Measurements from ENCODE around the gene PTPRK. TPM values are rescaled to one million over a fixed set of nuclear protein-coding genes. Genes with fewer than 3 reads are reported as not detected.
A peak's percentile ranks its signal among the peaks of the same experiment; 100 is the strongest.

PTPRK gene
- 10 to 100 TPM; 46.7 to 51.3 (median 47.1) TPM for total RNA-seq
- 10 to 100 TPM in 1 of 3 donors, 1 to 10 TPM in 2; 6.0 to 23.2 (median 9.0) TPM for polyA plus RNA-seq

DNA sequence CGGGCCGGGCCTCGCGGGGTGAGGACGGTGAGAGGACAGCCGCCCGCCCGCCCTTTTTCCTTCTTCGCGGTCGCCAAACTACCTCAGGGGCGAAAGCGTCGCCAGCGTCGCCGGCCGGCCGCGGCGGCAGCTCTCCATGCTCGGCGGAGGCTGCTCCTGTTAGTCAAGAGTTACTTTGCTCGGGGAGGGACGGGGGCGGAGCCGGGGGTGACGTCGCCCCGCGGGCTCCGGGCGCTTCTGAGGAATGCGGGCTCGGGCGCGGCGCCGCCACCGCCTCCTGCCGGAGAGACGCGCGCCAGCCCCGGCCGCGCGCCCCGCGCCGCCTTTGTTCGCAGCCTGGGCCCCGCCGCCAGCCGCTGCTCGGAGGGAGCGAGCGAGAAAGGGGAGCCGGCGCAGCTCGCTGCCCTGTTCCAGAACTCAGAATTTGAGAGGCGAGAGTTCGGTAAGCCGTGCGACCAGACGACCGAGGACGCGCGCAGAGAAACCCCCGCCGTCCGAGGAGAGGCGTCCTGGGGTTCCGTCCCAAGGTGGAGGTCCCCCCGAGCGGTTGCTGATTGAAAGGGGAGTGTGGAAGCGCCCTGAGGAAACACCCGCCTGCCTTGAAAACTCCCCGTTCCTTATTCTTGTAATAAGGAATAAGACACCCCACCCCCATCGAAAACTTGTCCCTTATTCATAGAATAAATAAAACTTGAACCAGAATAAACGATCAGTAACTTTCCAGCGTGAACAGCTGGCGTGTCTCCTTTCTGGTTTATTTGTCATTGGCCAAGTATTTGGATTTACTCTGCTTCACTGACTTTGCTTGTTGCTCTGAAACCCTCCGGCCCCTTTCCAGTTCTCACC, at the start of gene PTPRK:
Gene PTPRK, minus strand, starts transcription at position 164 of the 846 bp plus-strand sequence. CDS start 241 bp downstream, outside the sequence.
- peak within 1 kb of the TSS; percentile 90 to 93 (median 92) for H3K27ac ChIP-seq
- no peaks in the 10 kb centered on the region for H3K9me3 ChIP-seq
- peak; percentile 97 for DNase-seq
- no peaks in the 10 kb centered on the region for H3K27me3 ChIP-seq
- H3K4me1 ChIP-seq = peaks cover 0 to 38% (median 35%) of the 10 kb centered on the region in 4 donors
- peak; percentile 93 to 98 (median 94) for TF ChIP-seq POLR2AphosphoS5 (IDR thresholded peaks at IDR 0.05)
- TF ChIP-seq, protein P1, sequence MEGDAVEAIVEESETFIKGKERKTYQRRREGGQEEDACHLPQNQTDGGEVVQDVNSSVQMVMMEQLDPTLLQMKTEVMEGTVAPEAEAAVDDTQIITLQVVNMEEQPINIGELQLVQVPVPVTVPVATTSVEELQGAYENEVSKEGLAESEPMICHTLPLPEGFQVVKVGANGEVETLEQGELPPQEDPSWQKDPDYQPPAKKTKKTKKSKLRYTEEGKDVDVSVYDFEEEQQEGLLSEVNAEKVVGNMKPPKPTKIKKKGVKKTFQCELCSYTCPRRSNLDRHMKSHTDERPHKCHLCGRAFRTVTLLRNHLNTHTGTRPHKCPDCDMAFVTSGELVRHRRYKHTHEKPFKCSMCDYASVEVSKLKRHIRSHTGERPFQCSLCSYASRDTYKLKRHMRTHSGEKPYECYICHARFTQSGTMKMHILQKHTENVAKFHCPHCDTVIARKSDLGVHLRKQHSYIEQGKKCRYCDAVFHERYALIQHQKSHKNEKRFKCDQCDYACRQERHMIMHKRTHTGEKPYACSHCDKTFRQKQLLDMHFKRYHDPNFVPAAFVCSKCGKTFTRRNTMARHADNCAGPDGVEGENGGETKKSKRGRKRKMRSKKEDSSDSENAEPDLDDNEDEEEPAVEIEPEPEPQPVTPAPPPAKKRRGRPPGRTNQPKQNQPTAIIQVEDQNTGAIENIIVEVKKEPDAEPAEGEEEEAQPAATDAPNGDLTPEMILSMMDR (IDR thresholded peaks at IDR 0.05) = peak in 1 of 4 experiments; percentile 71
- peak; percentile 82 to 94 for TF ChIP-seq POLR2A (IDR thresholded peaks at IDR 0.05)
- no peak for TF ChIP-seq EP300 (IDR thresholded peaks at IDR 0.05)
- intact Hi-C loops (cut with DNase I) = loop anchor here (1.0 to 10.0 kb wide), 3 partner anchors 386 to 783 kb away; no protein-coding TSS in a partner anchor
- no peaks in the 10 kb centered on the region for H3K36me3 ChIP-seq
- peak within 1 kb of the TSS; percentile 60 to 86 (median 81) for H3K4me3 ChIP-seq
- WGBS, 2 donors = 1% methylated on average over 85 of the region's 85 CpGs

DNA sequence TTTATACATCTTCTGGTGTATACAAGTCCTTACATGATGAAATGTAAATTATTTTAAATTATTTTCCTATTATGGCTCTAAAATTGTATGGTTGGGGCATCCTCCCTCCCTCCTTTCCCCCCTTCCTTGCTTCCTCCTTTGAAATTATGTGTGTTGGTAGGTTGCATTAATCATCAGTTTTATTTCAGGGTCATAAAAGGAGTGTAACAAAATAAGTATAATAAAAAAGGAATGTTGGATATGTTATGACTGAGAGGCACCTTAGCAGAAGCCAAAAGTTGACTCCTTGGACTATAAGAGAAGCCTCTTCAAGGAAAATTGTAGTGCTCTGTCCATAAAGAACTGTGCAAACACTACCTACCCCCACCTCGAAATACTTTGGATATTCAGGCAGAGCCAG, 46.6 kb upstream of the PTPRK start:
- intact Hi-C loops (cut with DNase I) = no loop called here
- no peak overlapping the region for H3K27ac ChIP-seq
- H3K9me3 ChIP-seq = no peaks in the 10 kb centered on the region
- TF ChIP-seq, protein P1 (IDR thresholded peaks at IDR 0.05) = no peak
- TF ChIP-seq POLR2A (IDR thresholded peaks at IDR 0.05) (no peak), POLR2AphosphoS5 (IDR thresholded peaks at IDR 0.05) (no peak), EP300 (IDR thresholded peaks at IDR 0.05) (no peak)
- H3K36me3 ChIP-seq = no peaks in the 10 kb centered on the region
- no peaks in the 10 kb centered on the region for H3K27me3 ChIP-seq
- DNase-seq = no peak
- peaks cover 0 to 29% (median 19%) of the 10 kb centered on the region in 4 donors for H3K4me1 ChIP-seq
- WGBS, 2 donors = 13 to 59% methylated on average over 1 of the region's 1 CpG
- H3K4me3 ChIP-seq = no peak overlapping the region

DNA sequence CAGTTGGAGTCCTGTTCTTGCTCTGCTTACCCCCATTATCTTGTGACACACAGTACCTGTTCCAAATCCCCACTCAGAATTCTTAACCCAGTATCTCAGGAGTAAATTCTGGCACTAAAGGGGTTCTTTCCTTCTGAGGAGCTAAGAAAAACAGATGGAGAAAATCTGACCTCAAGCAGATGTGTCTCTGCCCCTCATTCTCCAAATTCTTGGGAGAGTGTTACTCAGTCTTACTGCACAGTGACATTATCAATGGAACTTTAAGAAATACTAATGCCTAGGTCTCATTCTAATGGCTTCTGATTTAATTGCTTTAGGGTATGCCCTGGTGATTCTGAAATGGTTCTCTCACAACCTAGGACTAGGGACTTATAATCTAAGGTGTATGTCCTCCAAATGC, 40.6 kb upstream of the PTPRK start:
- Histone ChIP-seq H3K27ac (no peak overlapping the region), H3K4me3 (no peak overlapping the region), H3K4me1 (no peaks in the 10 kb centered on the region), H3K36me3 (no peaks in the 10 kb centered on the region), H3K27me3 (no peaks in the 10 kb centered on the region), H3K9me3 (no peaks in the 10 kb centered on the region)
- TF ChIP-seq EP300 (IDR thresholded peaks at IDR 0.05) (no peak), POLR2AphosphoS5 (IDR thresholded peaks at IDR 0.05) (no peak), POLR2A (IDR thresholded peaks at IDR 0.05) (no peak)
- TF ChIP-seq, protein P1 (IDR thresholded peaks at IDR 0.05) = no peak
- no peak for DNase-seq
- intact Hi-C loops (cut with DNase I) = no loop called here

DNA sequence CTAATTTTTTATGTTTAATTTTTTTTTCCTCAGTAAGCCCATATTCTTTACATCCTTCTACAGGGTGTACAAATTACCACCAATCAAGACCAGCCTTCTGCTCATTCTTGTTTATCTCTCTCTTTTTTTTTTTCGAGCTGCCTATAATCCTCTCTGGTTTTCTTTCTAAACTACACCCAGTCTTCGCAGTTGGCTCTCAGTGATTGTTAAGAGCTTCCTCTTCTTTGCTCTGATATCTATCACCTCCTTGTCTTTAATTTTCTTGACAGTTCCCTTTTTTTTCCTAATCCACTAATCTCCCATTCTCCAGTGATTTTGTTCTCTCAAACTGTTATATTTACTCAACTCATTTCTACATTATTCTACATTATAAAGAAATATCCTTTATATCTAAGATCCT, 38.5 kb upstream of the PTPRK start:
- Histone ChIP-seq H3K9me3 (no peaks in the 10 kb centered on the region), H3K27ac (no peak overlapping the region), H3K4me3 (no peak overlapping the region), H3K36me3 (no peaks in the 10 kb centered on the region), H3K4me1 (no peaks in the 10 kb centered on the region), H3K27me3 (no peaks in the 10 kb centered on the region)
- 77 to 85% methylated on average over 2 of the region's 2 CpGs for WGBS, 2 donors
- no peak for DNase-seq
- intact Hi-C loops (cut with DNase I) = no loop called here
- TF ChIP-seq EP300 (IDR thresholded peaks at IDR 0.05) = no peak
- TF ChIP-seq, protein P1 (IDR thresholded peaks at IDR 0.05) = no peak
- no peak for TF ChIP-seq POLR2AphosphoS5 (IDR thresholded peaks at IDR 0.05)
- no peak for TF ChIP-seq POLR2A (IDR thresholded peaks at IDR 0.05)

All from sigmoid colon (tissue), 7 donors.